ENCODE results near the gene ITPR1.

- TF ChIP-seq CTCF (conservative IDR thresholded peaks at IDR 0.05 in 1 of 2, IDR thresholded peaks at IDR 0.05 in 1 of 2; ENCODE audit: extremely low read depth in 1 of 2, insufficient read depth in 1 of 2, low read depth in 1 of 2, low read length in 2 of 2) = no peak
- no peak for TF ChIP-seq EZH2 (IDR thresholded peaks at IDR 0.05; ENCODE audit: borderline replicate concordance, low read length)
These were observed 215.1 kb downstream of the ITPR1 start for GRCh38 chr3:4708230-4708629.
